GOT3 (cell line): ENCODE data around the gene PCDHB16.

ENCODE experiments used
- DNase-seq: peaks from one replicate; lab custom pipeline; 2025; ENCODE audit warnings: mixed read lengths; lab: John Stamatoyannopoulos, UW

Gene PCDHB16

DNA sequence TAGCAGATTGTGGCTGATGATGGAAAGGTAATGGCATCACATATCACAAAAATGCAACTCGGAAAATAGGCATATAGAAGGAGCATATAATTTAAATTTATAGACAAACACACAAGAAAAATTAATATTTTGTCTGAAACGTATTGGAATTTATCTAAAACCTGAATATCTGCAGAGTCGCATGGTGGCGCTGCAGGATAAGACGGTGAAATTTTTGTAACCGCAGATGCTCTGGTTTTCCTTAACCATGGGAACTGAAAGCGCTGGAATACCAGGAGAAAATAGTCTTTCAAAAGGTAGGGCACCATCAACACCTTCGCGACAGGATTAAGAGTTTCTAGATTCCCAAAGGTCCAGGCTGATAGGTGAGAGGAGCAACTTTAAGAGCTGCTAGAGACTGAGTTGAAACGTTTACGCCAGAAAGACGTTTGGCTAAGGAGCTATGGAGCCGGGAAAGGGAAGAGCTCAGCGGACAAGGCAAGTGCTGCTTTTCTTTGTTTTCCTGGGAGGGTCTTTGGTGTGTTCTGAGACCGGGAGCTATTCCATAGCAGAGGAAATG is 52.0 kb downstream of the PCDHB16 start:
- no peak for DNase-seq
